Lower lobe of right lung (tissue), 2 donors: ENCODE results near the gene CDH7. TPM values are rescaled to one million over a fixed set of nuclear protein-coding genes. Genes with fewer than 3 reads are reported as not detected.

Experiments used
- ATAC-seq, 2 donors: fragments of 200-7000 bp; cut with Tn5 transposase; one replicate each; pipeline ENCODE4 v1.9.1; 2020 to 2022; ENCODE audit warnings: mild to moderate bottlenecking in 2 of 2, moderate library complexity in 2 of 2
- DNase-seq: peaks from one replicate; pipeline ENCODE4 v3.0.0-alpha.2; 2020
- H3K27ac ChIP-seq: fragments of 200-600 bp; one replicate; pipeline ENCODE4 v1.8.0; 2022
- H3K27me3 ChIP-seq: fragments of 200-600 bp; one replicate; pipeline ENCODE4 v1.8.0; 2022; ENCODE audit warnings: low read depth
- H3K36me3 ChIP-seq: fragments of 200-600 bp; one replicate; pipeline ENCODE4 v1.8.0; 2022; ENCODE audit warnings: mild to moderate bottlenecking
- H3K4me1 ChIP-seq: fragments of 200-600 bp; one replicate; pipeline ENCODE4 v1.8.0; 2022
- H3K4me3 ChIP-seq: fragments of 200-600 bp; one replicate; pipeline ENCODE4 v1.8.0; 2022; ENCODE audit warnings: mild to moderate bottlenecking
- H3K9me3 ChIP-seq: fragments of 200-600 bp; one replicate; pipeline ENCODE4 v1.8.0; 2022
- CTCF ChIP-seq: fragments of 200-600 bp; IDR thresholded peaks from one replicate; pipeline ENCODE4 v1.8.0; 2022; ENCODE audit warnings: antibody characterized with exemption, mild to moderate bottlenecking
- intact Hi-C: fragments of 100-400 bp; cut with DNase I; formaldehyde crosslinking; loops from one replicate; pipeline ENCODE4 v1.11.0; 2022
- long read RNA-seq: library from polyadenylated mRNA; unstranded; transcript quantifications from one replicate; pipeline ENCODE4 v2.0.0, GENCODE V29; 2021
- total RNA-seq: library from RNA; stranded (reverse); fragmentation: NEBNext Ultra II Directional; extraction: Animal tissue kit (Norgen Biotek cat#: 25700); gene quantifications from one replicate; pipeline ENCODE4 v1.2.1, GENCODE V29; 2021
- donor health status: DM: no; HTN: yes; CAD: no; lungs with severe emphysema.

The CDH7 gene
- not detected for total RNA-seq
- long read RNA-seq, result 0 reads

- Histone ChIP-seq H3K27me3 (peaks cover 30% of the 10 kb centered on the region), H3K9me3 (no peaks in the 10 kb centered on the region), H3K4me1 (peaks cover 11% of the 10 kb centered on the region), H3K4me3 (peak within 1 kb of the TSS; percentile 34), H3K27ac (no peak within 1 kb of the TSS), H3K36me3 (no peaks in the 10 kb centered on the region)
- intact Hi-C loops, result no loop called here
- TF ChIP-seq CTCF, result no peak
- ATAC-seq, result peak; percentile 36 to 64
- peak; percentile 35 for DNase-seq
These were observed at the start of gene CDH7 for GRCh38 chr18:65750389-65751154. Gene CDH7, plus strand, starts transcription at chr18:65751012. Its CDS starts 11,831 bp downstream, at chr18:65762843.

- ATAC-seq, result no peak
- Histone ChIP-seq H3K4me3 (no peak overlapping the region), H3K4me1 (no peaks in the 10 kb centered on the region), H3K36me3 (no peaks in the 10 kb centered on the region), H3K27ac (no peak overlapping the region), H3K9me3 (no peaks in the 10 kb centered on the region), H3K27me3 (no peaks in the 10 kb centered on the region)
- no peak for DNase-seq
- intact Hi-C loops, result no loop called here
- no peak for TF ChIP-seq CTCF
These were observed 46.8 kb upstream of the CDH7 start for GRCh38 chr18:65704046-65704445.

GRCh38 chr18:65706646-65707045 is 44.2 kb upstream of the CDH7 start:
- H3K9me3 ChIP-seq, result no peaks in the 10 kb centered on the region
- intact Hi-C loops, result no loop called here
- H3K4me3 ChIP-seq, result no peak overlapping the region
- no peak for DNase-seq
- no peaks in the 10 kb centered on the region for H3K4me1 ChIP-seq
- ATAC-seq, result no peak
- H3K27ac ChIP-seq, result no peak overlapping the region
- H3K27me3 ChIP-seq, result no peaks in the 10 kb centered on the region
- H3K36me3 ChIP-seq, result no peaks in the 10 kb centered on the region
- TF ChIP-seq CTCF, result no peak

- DNase-seq, result no peak
- no peak for TF ChIP-seq CTCF
- intact Hi-C loops, result no loop called here
- no peaks in the 10 kb centered on the region for H3K27me3 ChIP-seq
- ATAC-seq, result no peak
- H3K27ac ChIP-seq, result no peak overlapping the region
- H3K4me3 ChIP-seq, result no peak overlapping the region
- no peaks in the 10 kb centered on the region for H3K9me3 ChIP-seq
- H3K4me1 ChIP-seq, result no peaks in the 10 kb centered on the region
- no peaks in the 10 kb centered on the region for H3K36me3 ChIP-seq
These were observed 39.3 kb upstream of the CDH7 start for GRCh38 chr18:65711493-65711892.

- intact Hi-C loops, result no loop called here
- no peak for ATAC-seq
- no peak overlapping the region for H3K27ac ChIP-seq
These were observed 29.2 kb upstream of the CDH7 start for GRCh38 chr18:65721619-65722018.

More at GRCh38 chr18:65721619-65722018, 29.2 kb upstream of the CDH7 start:
- Histone ChIP-seq H3K4me1 (no peaks in the 10 kb centered on the region), H3K27me3 (no peaks in the 10 kb centered on the region), H3K36me3 (no peaks in the 10 kb centered on the region), H3K4me3 (no peak overlapping the region), H3K9me3 (no peaks in the 10 kb centered on the region)
- DNase-seq, result no peak
- no peak for TF ChIP-seq CTCF
